GM12801 (cell line): Measurements from ENCODE around the gene LTBR.

ENCODE experiments used
- TF ChIP-seq, protein P1 (sequence below): IDR thresholded peaks from one replicate; pipeline ENCODE4 v1.5.1; 2011; ENCODE audit warnings: control low read depth; ENCODE audit not compliant: insufficient read length; ENCODE audit errors: extremely low read depth

Gene LTBR

DNA sequence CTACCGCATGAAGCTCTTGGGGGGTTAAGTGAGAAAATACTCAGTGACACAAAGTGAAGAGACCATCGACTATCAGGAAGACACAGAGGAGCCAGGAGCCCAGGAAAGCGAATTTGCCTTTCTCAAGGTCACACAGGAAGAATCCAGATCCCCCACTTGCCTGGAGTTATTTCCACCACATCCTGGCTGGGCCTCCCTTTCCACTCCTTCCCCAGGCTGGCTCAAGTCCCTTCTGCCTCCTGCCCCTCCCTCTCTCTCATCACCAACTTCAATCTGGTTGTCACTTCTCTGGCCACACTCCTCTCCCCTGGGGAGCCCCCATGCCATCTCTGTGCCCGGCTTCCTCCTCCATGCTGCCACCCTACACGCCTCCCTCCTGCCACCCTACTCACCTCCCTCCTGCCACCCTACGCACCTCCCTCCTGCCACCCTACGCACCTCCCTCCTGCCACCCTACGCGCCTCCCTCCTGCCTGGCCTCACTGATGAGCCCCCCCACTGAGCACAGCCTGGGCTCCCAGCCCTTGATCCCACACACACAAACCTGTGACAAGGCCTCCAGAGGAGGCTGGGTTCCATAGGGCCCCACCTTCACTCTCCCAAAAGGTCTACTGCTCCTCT, 14.9 kb upstream of the LTBR start:
- TF ChIP-seq, protein P1, sequence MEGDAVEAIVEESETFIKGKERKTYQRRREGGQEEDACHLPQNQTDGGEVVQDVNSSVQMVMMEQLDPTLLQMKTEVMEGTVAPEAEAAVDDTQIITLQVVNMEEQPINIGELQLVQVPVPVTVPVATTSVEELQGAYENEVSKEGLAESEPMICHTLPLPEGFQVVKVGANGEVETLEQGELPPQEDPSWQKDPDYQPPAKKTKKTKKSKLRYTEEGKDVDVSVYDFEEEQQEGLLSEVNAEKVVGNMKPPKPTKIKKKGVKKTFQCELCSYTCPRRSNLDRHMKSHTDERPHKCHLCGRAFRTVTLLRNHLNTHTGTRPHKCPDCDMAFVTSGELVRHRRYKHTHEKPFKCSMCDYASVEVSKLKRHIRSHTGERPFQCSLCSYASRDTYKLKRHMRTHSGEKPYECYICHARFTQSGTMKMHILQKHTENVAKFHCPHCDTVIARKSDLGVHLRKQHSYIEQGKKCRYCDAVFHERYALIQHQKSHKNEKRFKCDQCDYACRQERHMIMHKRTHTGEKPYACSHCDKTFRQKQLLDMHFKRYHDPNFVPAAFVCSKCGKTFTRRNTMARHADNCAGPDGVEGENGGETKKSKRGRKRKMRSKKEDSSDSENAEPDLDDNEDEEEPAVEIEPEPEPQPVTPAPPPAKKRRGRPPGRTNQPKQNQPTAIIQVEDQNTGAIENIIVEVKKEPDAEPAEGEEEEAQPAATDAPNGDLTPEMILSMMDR: no peak

DNA sequence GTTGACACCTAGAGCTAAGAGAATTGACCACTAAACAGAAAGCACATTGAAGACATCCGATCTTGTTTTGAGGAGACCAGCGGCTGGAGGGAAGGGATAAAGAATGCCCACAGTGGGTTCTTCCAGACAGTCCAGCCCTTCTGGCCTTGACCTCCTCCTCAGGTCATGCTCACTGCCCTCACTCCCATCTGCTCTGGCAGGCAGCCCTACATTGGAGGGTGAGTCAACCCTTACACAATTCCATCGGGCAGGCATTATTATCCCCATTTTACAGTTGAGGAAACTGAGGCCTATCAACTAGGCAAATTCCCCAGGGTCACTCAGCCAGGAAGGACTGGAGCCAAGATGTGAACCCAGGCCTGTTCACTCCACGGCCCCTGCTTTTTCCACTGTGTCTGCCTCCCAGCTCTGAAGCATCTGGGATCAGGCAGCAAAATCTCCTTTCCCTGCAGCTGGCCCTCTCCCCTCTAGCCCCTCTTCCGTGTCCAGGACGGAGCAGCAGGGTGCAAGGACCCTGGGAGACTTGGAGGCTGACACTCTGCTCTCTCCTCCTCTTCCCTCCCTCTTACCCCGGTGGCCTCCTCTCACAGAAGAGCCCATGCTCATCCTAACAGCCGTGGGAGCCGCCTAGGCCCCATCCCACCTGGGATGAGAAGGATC, 13.9 kb upstream of the LTBR start:
- TF ChIP-seq, protein P1: no peak

DNA sequence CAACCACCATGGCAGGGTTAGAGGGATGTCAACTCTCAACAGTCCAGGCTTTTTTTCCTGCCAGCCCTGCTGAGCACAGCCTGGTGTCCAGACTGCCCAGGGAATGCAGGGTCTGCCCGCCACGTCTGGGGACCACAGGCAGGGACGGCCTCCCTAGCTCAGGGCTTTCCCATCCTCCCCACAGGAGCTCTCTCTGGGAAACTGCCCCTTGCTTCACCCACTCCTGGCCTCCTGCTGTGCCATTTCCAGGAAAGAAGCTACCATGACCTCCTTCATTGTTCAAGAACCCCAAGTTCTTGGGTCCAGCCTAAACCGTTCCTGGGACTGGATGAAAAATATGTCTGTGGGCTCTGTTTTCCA, 13.4 kb upstream of the LTBR start:
- TF ChIP-seq, protein P1: no peak

DNA sequence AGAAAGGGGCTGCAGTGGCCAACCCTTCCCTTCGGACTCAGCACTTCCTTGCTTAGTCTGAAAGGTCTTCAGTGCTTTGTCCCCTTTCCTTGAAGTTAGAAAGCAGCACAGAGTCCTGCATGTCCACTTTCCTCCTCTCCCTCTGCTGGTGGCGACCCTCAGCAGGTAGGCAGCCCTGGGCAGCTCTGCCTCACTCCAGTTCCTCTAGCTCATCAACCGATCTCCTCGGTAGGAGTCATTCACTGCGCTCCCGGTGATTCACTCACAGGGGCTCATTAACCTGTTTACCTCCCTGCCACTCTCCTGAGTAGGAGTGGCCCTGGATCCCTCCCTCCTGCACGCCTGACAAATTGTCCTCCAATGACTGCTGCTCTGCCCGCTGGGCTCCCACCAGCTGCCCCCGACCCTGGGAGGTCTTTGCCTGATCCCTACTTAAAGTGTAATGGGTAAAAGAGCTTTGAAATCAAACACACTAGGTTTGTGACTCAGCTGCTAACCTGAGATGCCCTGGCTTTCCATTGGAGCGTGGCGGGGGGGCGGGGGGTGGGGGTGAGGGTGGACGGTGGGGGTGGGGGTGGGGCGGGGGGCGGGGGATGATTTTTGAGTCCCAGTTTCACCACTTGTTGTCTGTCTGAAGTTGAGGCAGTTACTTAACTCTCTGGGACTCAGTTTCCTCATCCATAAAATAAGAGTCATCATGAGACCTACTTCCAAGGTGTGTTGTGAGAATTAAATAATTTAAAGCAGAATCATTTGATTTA, 12.8 kb upstream of the LTBR start:
- TF ChIP-seq, protein P1: no peak

DNA sequence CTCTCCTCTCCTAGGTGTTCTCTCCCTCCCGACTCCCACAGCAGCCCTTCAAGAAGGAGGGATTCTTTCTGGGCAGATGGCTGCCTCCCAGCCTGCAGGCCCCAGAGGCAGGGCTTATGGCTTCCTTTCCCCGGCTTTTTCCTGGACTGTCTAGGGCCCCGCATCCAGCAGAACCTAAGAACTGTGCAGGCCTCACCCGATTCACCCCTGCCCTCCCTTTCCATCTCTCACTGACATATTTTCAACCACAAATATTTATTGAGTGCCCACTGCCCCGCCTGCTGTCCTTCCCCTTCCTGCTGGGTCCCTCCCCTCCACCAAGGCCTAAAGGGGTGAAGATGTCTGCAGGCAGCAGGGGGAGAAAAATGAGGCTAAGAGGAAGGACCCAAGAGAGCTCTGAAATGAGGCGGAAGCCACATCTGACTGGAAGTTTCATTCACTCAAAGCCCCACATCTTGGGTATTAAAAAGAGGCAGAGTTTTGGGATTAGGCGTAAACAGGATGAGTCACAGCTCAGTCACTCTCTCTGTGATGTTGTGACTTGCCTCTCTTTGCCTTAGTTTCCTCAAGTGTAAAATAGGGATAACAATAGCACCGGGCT, 11.5 kb upstream of the LTBR start:
- TF ChIP-seq, protein P1: no peak

DNA sequence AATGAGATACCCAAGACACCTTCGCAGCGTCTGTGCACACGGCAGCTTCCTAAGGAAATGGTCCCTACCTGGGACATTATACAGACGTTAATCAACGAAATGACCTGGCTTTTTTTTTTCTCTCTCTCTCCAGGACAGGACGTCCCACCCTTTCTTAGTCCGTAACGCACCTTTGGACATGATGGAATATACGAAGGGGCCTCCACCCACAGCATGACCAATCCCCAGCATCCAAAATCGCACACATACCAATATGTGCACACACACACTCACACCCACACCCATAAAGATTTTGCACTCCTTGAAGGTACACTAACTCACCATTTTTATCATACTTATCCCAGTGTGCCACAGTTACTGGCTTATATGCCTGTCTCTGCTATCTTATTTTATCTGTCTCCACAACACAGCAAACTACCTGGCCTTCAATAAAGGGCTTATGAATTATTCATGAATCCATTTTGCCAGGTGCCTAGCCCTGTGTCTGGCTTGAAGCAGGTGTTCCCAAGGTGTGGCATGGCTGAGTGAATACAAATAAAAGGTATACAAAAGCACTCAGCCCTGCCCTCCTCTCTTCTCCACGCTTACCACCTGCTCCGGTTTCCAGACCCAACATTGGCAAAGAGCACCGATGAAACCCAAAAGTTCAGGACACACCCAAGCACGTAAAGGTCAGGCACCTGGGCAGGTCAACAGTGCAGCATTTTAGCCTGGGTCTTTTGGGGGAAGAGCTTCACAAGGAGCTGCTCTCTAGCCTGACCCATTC, 10.8 kb upstream of the LTBR start:
- TF ChIP-seq, protein P1: no peak
